ENCODE measurements around the gene LECT2. TPM values are rescaled to one million over a fixed set of nuclear protein-coding genes. Genes with fewer than 3 reads are reported as not detected.

LECT2 gene
- total RNA-seq, 2 donors from 2014 or later = not detected

DNA sequence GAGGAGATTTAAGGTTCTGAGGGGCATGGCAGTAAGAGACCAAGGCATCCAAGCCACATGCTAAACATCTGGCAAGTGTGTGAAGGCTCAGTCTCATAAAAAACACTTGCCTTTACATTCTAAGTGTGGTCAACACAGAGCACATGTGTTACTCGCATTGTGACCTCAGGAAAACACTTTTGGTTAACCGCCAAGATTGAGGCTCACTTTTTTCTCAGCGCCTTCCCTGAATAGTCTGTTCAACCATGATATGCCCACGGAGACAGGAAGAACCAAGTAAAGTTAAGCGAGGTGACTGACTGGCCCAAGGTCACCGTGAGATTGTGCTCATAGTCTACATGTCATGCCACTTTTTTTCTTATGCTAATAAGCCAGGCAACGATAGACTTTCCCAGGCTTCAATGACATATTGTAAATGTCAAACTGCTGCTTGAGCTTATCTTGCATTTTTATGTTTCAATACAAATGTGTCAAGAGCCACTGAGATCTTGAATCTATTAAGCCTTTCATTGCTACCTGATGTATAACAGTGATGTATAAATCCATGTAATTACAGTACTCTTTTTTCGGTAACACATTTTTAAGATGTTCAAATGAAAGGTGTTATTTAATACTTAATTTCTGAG, 38.0 kb downstream of the LECT2 start:
- no peak for TF ChIP-seq CTCF (IDR thresholded peaks at IDR 0.05)
- Histone ChIP-seq H3K9me3 (no peaks in the 10 kb centered on the region), H3K36me3 (no peaks in the 10 kb centered on the region), H3K4me3 (no peak overlapping the region), H3K4me1 (ENCODE audit: control insufficient read depth in 1 of 2, low read depth in 2 of 2) (no peaks in the 10 kb centered on the region), H3K27me3 (replicated peaks; ENCODE audit: insufficient read depth) (no peaks in the 10 kb centered on the region), H3K27ac (no peak overlapping the region)
- DNase-seq (ENCODE audit: low spot score) (no peak), ATAC-seq (ENCODE audit: insufficient number of reproducible peaks, low FRiP score, low read depth) (no peak)

GRCh38 chr5:135915466-135916001, 39.2 kb downstream of the LECT2 start:
- H3K27ac ChIP-seq = no peak overlapping the region
- H3K4me1 ChIP-seq (ENCODE audit: control insufficient read depth in 1 of 2, low read depth in 2 of 2) = no peaks in the 10 kb centered on the region
- DNase-seq (ENCODE audit: low spot score) (no peak), ATAC-seq (ENCODE audit: insufficient number of reproducible peaks, low FRiP score, low read depth) (no peak)
- H3K27me3 ChIP-seq (replicated peaks; ENCODE audit: insufficient read depth) = no peaks in the 10 kb centered on the region
- H3K9me3 ChIP-seq = no peaks in the 10 kb centered on the region
- H3K36me3 ChIP-seq = no peaks in the 10 kb centered on the region
- H3K4me3 ChIP-seq = no peak overlapping the region
- TF ChIP-seq CTCF (IDR thresholded peaks at IDR 0.05) = no peak

DNA sequence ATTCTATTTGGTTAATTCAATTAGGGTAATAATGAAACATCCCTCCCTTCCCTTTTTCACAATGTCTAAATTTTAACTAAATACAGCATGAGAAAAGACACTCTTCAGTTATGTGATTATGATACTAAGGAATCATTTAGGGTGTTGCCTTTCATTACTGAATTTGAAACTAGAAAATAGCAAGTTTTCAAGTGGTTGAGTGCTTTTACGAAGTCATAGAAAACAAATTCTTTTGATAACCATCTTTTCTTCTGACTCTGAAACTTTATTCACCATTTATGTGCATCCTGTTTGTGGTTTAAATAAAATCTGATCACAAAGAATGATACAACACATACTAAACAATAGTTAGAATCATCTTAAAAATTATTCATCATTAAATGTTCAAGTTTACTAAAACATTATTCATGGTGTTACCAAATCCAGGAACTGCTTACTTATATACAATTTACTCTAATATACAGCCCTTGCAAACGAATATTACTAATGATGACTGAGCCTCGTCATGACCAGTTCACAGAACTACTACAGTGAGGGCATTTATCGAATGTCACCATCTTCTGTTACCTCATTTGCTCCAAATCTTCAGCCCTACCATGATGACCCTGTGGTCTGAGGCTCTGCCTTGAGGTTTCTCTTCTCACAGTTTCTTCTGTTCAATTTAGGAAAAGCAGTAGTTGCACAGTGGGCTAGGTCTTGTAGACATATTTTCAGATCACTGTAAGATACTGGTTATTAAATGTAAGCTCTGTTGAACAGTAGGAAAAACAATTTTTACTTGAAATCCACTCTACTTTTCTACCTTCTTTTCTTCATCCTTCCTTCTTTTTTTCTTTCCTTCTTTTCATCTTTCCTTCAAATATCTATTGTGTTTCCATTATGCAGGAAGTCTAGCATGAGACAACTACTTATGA, 40.8 kb downstream of the LECT2 start:
- TF ChIP-seq CTCF (IDR thresholded peaks at IDR 0.05) = no peak
- DNase-seq (ENCODE audit: low spot score) (no peak), ATAC-seq (ENCODE audit: insufficient number of reproducible peaks, low FRiP score, low read depth) (no peak)
- Histone ChIP-seq H3K36me3 (no peaks in the 10 kb centered on the region), H3K27me3 (replicated peaks; ENCODE audit: insufficient read depth) (no peaks in the 10 kb centered on the region), H3K9me3 (no peaks in the 10 kb centered on the region), H3K27ac (no peak overlapping the region), H3K4me3 (no peak overlapping the region), H3K4me1 (ENCODE audit: control insufficient read depth in 1 of 2, low read depth in 2 of 2) (no peaks in the 10 kb centered on the region)

DNA sequence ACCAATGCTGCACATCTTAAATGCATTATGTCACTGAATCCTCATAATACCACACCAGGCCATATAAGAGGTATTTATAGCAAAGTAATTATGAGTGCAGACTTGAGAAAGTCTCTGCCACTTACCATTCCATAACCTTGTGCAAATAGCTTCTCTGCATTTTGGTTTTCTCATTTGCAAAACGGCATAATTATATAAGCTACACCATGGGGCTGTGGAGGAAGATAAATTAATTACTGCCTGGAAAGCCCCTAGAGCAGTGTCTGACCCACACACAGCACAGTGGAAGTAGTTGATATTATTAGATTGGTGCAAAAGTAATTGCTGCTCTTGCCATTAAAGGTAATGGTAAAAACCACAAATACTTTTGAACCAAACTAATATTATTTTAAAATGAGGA, 49.6 kb downstream of the LECT2 start:
- ATAC-seq (ENCODE audit: insufficient number of reproducible peaks, low FRiP score, low read depth) = no peak
- H3K27me3 ChIP-seq (replicated peaks; ENCODE audit: insufficient read depth) = no peaks in the 10 kb centered on the region
- no peak overlapping the region for H3K4me3 ChIP-seq
- no peaks in the 10 kb centered on the region for H3K4me1 ChIP-seq (ENCODE audit: control insufficient read depth in 1 of 2, low read depth in 2 of 2)
- no peak overlapping the region for H3K27ac ChIP-seq
- no peak for TF ChIP-seq CTCF (IDR thresholded peaks at IDR 0.05)
- H3K9me3 ChIP-seq = no peaks in the 10 kb centered on the region
- H3K36me3 ChIP-seq = no peaks in the 10 kb centered on the region
- DNase-seq (ENCODE audit: low spot score) = no peak

DNA sequence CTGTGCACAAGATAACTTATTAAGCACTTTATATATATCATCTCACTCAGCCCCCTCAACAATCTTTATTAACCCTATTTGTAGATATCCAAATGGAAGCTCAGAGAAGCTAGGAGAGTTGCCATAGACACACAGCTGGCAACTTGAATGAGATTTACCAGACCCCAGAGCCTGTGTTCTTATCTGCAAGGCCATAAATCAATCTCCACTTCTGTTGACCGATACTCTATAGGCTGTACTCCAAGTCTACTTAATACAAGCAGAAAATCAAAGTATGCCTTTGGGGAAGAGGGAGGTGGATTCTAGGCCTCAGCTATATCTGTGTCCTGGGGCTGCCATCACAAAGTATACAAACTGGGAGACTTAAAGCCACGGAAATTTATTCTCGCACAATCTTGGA, 53.1 kb downstream of the LECT2 start:
- no peaks in the 10 kb centered on the region for H3K36me3 ChIP-seq
- H3K27me3 ChIP-seq (replicated peaks; ENCODE audit: insufficient read depth) = no peaks in the 10 kb centered on the region
- H3K9me3 ChIP-seq = no peaks in the 10 kb centered on the region
- no peak for TF ChIP-seq CTCF (IDR thresholded peaks at IDR 0.05)
- DNase-seq (ENCODE audit: low spot score) (no peak), ATAC-seq (ENCODE audit: insufficient number of reproducible peaks, low FRiP score, low read depth) (no peak)
- H3K27ac ChIP-seq = no peak overlapping the region
- H3K4me1 ChIP-seq (ENCODE audit: control insufficient read depth in 1 of 2, low read depth in 2 of 2) = no peaks in the 10 kb centered on the region
- no peak overlapping the region for H3K4me3 ChIP-seq
